NCI-H82 treated with DMSO at 0.1 percent for 48 hours (cell line): ENCODE data around the gene OLFM1.
"Not testable (repeated sequence)": the region's sequence is repeated elsewhere in the genome, so short reads cannot be mapped to it uniquely, and the experiment has no call there.

Experiments
- DNase-seq: peaks from one replicate; lab custom pipeline; 2025; ENCODE audit not compliant: unreplicated experiment; lab: John Stamatoyannopoulos, UW

The OLFM1 gene

DNA sequence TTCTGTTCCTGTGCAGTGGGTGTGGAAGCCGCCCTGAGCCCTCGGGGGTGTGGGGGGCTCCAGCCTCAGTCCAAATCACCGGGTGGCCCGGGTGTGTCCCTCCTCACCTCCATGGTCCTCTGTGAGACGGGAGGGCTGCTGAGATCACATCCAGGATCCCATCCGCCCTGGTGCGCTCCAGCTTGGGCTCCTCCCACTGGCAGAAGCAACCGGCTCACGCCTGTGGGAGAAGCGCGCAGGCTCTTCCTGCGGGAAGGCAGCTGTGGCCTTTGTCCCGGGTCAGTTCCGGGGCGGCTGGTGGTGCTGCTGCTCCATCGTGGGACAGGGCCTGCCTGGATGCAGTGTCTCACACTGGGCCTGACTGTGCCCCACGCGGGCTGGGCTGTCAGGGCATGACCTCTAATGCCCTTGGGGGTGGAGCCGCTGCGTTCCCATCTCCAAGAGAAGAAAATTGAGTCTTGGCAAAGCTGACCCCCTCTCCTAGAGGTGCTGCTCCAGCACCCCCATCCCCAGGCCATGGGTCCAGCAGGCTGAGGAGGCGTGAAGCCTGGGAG, 18.5 kb downstream of the OLFM1 start:
- DNase-seq = no peak

DNA sequence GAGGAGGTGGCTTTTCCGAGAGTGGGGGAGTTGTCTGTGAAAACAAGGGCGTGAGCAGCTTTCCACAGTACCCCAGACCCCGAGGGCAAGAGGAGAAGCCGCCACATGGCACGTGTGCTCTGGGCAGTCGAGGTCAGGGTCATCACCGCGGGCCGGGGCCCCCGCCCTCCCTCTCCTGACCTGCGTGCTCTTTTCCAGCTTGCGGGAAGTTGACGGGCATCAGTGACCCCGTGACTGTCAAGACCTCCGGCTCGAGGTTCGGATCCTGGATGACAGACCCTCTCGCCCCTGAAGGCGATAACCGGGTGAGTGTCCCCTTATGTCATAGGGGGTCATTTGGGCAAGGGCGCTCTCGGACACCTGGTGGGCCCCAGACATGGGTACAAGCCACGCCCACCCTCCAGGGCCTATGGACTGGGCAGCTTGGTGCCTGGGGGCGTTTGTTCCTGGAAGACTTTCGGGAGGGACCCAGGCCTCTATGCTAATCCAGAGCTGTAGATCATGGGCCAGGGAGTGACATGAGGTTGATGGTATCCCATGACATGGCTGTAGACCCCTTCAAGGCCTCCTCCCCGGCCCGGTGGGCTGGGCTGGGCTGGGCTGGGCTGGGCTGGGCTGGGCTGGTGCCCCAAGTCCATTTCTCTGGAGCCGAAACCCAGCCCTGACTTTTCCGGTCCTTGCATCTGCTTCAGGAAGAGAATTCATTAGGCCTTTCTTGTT, 19.2 kb downstream of the OLFM1 start:
- DNase-seq = no peak

DNA sequence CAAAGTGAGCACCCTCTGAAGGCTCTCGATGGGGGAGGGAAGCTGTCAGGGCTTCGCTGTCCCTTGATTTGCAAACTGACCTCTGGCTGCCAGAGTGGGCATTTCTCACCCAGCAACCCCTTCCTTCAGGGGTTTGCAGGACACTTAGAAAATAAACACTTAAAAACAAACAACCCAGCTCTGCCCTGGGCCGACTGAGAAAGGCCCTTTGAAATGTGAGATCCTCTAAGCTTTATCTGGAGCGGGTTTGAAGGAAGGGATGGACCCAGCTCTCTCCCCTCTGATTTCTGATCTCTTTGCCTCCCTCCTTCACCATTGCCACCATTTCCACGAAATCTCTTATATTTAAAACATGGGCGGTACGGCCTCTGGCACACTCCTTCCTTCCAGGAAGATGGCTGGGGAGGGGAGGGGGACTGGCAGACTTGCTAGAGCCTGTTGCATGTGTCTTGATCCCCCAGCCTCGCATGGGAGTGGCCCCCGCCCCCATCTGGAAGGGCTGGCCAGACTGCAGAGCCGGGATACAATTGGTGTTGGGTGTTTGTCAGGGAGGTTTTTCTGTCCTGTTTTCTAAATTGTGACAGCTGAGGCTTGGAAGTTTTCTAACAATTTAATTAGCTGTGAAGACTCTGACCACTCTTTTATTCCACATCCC, 20.2 kb downstream of the OLFM1 start:
- DNase-seq = no peak

DNA sequence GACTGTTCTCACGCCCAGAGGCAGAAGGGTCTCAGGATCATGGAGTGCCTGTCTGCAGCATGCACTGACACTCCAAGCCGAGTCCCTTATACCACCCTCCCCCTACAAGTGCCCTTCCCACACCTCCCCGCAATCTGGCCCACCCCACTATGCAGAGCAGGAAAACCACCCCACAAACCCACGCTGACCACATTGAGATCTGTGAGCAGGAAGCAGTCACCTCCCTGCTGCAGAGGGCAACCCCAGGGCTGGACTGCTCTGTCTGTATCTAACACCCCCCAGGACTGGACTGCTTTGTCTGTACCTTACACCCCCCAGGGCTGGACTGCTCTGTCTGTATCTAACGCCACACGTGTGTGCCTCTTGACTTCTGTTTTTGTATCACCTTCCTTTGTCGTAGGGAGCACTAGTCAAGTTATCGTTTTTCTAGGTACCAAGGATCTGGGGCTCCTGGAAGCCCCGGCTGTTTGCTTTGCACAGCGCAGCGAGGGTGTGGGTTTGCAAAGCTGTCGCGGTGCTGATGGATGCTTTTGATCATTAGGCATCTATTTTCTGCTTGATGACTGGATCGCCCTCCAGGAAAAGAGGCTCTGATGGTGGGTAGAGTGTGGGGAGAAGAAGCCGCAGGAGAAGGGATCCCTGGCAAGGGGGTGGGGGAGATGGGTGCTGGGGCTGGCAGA, 21.5 kb downstream of the OLFM1 start:
- DNase-seq = no peak

DNA sequence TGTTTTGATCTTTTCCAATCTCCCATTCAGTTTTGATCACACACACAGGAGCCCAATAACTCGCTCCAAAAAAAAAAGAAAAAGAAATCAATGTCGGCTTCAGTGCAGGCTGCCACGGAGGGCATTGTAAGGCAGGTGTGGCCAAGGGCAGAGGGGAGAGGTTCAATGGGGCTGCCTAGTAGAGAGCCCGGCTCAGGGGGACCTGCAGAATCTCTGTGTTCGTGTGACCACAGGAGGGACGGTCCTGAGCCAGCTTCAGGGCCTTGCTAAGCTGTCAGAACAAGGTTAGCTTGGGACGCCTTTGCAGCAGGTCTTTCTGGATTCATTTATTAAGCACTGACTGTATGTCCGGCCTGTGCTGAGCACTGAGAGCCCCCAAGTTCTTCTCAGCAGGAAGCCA, 22.2 kb downstream of the OLFM1 start:
- DNase-seq = no peak

DNA sequence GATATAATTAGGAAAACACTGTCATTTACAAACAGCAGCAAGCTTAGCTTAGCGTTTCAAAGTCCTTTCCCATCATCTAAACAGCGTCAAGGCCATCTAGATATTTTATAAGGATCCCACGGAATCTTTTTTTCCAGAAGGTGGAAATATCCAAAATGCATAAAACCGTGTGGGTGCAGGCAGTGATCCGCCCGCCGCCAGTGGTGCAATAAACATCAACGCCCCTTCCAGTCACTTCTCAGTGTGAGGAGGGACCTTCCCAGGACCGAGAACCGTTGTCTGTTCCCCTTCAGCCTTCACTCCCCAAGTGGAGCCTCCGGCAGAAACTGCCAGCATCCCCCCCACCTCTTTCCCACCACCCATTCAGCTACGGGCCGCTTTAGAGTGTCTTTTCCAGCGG, 22.9 kb downstream of the OLFM1 start:
- no peak for DNase-seq

DNA sequence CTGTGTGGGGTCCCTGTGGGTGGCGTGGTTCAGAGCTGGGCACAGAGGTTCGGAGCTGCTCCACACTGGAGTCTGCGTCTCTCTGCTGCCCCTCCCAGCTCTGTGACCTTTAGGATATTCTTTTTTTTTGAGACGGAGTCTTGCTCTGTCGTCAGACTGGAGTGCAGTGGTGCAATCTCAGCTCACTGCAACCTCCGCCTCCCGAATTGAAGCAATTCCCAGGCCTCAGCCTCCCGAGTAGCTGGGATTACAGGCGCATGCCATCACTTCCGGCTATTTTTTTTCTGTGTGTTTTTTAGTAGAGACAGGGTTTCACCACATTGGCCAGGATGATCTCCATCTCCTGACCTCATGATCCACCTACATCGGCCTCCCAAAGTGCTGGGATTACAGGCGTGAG, 24.1 kb downstream of the OLFM1 start:
- not testable (repeated sequence) for DNase-seq

DNA sequence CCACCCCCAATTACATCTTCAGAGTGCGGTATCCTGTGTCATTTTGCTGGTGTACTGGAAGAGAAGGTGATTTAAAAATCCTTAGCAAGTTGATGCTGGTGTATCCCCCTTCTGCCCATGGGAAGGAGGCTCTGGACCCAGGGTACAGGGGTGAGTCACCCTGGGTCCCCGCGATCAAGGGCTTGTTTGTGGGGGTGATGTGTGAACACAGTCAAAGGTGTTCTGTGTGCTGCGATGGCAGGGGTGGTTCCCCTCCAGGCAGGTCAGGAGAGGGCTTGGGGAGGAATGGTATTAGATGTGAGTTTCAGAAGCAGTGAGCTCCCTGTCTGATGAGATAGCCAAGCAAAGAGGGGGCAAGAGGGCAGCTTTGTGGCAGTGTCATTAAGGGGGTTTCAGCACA, 28.9 kb downstream of the OLFM1 start:
- no peak for DNase-seq

DNA sequence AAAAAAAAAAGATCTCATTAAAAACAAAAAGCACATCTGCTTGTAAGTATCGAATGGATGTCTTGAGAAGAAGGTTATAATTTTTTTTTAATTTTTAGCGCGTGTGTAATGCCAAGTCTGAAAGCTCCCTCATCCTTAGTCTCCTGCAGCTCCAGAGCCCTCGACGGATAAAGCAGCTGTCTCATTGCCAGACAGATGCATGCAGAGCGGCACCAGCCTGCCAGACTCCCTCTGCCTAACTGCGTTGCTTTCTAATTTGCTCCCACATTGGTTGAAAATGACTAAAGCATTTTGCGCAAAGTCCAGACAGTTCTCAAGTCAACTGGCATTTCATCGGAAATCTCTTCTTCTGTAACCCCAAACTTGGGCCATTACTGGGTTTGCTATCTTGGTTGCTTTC, 29.4 kb downstream of the OLFM1 start:
- DNase-seq = no peak

DNA sequence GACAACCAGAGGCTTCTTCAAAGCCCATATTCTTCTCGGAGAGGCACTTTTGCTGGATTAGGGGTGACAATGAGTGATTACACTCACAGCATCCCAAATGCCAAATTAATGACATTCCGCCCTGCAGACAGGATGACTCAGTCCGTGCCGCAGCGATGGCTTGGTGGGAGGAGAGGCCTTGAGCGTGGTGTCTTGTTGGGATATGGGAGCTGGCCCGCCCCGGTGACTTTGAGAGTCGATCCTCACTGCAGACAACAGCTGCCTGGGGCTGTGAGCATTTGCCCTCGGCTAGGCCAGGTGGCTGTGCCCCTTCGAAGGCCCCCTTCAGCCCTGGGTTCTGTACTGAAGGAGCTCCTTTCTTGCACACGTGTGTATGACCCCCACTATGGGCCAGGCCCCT, 29.8 kb downstream of the OLFM1 start:
- DNase-seq = no peak

DNA sequence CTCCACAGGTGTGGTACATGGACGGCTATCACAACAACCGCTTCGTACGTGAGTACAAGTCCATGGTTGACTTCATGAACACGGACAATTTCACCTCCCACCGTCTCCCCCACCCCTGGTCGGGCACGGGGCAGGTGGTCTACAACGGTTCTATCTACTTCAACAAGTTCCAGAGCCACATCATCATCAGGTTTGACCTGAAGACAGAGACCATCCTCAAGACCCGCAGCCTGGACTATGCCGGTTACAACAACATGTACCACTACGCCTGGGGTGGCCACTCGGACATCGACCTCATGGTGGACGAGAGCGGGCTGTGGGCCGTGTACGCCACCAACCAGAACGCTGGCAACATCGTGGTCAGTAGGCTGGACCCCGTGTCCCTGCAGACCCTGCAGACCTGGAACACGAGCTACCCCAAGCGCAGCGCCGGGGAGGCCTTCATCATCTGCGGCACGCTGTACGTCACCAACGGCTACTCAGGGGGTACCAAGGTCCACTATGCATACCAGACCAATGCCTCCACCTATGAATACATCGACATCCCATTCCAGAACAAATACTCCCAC, 32.1 kb downstream of the OLFM1 start:
- DNase-seq = no peak

DNA sequence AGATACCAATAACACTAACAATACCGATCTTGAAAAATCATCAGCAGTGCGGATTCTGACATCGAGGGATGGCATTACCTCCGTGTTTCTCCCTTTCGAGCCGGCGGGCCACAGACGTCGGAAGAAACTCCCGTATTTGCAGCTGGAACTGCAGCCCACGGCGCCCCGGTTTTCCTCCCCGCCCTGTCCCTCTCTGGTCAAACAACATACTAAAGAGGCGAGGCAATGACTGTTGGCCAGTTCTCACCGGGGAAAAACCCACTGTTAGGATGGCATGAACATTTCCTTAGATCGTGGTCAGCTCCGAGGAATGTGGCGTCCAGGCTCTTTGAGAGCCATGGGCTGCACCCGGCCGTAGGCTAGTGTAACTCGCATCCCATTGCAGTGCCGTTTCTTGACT, 32.8 kb downstream of the OLFM1 start:
- no peak for DNase-seq

DNA sequence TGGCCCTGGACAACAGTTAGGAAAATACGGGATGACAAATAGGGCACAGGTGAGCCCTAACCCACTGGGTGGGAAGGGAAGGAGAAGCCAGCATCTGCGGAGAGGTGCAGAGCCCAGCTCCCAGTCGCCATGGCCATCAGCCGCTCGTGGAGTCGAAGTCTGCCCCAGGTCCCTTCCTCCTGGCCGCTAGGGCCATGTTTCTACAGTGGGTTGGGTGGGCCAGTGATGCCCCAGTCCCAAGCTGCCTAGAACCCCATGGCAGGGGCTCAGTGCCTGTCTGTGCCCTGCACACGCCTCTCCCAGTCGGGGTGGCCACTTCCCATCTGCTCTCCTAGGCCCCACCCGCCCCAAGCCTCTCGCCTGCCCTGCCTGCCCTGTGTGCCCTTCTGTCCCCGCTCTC, 34.8 kb downstream of the OLFM1 start:
- DNase-seq = no peak

DNA sequence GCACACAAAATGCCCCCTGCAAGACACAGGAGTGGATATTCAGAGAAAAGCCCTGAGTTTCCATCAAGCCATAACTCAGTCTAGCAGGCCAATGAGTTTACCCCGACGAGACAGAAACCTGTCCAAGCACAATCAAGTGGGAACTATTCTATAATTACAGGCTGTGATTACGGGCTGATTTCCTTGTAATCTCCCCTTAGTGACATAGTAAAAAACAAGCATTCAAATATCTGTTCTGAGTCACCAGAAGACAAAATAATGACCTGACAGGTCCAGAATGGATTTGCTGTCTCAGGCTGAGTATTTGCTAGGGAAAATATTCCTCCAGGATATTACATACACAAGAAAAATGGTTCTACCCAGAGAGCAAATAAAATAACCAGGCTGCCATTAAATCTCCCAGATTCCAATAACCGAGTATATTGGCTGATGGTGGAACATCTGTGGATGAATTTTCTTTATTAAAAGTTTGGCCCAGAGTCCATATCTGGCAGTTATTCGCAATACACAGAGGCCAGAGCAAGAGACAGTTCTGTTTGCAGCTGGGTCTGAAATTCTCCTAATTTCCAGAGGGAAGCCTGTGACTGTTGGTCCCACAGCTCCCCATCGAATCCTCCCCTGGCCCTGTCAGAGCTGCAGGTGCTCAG, 35.8 kb downstream of the OLFM1 start:
- DNase-seq = no peak

DNA sequence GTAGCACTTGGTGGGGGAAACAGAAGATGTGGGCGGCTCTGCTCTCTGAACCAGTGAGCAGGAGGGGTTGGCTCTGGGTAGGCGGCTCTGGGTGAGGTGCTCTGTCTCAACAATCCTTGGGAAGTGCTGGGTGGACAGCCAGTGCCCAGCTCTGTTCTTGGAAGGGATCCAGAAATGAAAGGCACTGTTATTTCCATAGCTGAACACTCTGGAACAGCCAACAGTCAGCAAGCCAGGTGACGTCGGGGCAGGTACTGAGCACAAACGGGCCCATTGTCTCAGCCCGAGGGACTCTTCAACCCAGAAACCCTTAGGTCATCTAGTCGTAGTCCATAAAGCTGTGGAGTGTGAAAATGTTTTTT, 36.3 kb downstream of the OLFM1 start:
- DNase-seq = no peak

DNA sequence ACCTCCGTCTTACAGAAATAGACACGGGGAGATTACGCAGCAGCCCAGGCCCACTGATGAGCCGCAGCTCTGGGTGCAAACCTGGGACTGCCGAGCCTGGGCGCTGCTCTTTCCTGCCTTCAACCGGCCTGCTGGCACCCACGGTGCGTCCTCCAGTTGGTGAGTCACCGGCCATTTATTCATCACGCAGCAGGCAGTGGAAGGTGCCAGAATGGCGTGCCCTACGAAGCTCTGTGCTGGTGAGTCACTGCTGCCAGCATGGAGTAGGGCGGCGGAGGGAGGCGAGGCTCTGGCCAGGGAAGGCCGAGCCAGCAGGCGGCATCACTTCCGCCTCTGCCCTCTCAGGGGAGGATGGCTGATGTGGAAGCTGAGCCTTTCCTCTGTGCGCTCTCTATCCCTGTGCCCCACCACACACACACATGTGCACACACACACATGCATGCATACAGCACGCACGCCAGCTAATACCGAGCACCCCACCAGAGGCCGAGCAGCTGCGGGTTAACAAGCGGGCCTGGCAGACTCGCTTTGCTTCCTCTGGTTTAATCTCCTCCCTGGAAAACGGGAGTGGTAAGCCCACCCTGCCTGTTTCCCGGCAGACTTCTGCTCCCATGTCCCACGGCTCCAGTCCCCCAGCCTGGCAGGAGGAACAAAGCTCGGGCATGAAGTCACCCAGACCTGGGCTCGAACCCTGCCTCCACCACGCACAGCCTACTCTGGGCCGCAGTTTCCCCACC, 39.2 kb downstream of the OLFM1 start:
- DNase-seq = no peak

DNA sequence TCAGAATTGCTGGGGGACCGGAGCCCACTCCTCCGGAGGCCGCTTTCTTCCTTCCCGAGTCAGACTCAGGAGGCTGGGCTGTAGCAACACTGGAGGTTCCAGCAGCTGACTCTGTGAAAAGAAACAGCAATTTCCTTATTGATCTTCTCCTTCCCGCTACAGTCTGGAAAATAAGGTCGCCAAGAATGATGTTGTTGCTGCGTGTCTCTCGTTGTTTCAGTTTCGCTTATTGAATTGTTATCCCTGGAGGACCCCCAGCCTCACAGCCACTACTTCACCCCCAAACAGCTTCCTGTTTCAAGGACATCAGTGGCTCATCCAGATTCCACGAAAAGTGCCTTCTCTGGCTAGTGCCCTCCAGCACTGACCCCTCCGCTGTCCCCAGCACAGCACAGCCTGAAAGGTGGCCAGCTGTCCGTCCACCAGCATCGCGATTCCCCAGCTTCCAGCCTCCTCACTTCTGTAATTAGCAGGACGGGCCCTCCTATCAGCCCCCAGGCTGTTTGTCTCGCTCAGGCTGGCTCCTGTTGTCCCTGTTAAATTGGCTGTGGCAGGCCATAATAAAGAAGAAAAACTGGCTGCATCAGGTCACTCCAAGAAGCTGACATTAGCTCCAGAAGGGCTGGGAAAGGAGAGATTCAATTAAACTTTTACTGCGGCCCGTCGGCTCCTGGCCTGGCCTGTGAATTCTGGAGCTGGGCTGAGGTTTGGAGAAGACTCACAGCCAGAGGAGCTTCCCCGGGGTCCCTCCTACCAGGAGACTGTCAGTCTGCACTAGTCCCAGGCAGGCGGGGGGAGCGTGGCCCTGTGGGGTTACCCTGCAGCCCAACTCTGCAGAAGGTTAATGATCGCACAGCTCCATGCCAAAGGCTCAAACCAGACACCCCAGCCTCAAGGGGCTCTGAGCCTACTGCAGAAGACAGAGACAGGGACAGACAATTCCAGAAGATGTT, 40.5 kb downstream of the OLFM1 start:
- DNase-seq = no peak

DNA sequence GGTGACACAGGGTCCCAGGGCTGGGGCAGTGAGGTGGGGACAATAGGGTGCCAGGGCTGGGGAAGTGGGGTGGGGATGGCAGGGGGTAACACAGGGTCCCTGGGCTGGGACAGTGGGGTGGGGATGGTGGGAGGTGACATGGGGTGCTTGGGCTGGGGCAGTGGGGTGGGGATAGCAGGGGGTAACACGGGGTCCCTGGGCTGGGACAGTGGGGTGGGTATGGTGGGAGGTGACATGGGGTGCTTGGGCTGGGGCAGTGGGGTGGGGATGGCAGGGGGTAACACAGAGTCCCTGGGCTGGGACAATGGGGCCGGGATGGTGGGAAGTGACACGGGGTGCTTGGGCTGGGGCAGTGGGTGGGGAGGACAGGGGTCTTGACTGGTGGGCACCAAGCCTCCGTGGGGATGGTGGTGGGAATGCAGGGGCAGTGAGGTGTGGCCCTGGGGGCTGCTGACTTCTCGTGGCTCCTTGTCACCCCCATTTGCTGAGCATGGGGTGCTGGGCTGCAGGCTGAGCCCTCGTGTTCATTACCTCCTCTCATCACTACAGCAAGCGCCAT, 41.7 kb downstream of the OLFM1 start:
- no peak for DNase-seq
